Central memory CD4-positive, alpha-beta T cell (primary cell): ENCODE results near the gene SNX22.
"Not testable (repeated sequence)": the region's sequence is repeated elsewhere in the genome, so short reads cannot be mapped to it uniquely, and the experiment has no call there.

Experiments used
- DNase-seq: peaks from one replicate; pipeline ENCODE4 v3.0.0; 2022
- total RNA-seq, 3 experiments: gene quantifications; one replicate each; lab custom pipeline; 2026; lab: John Stamatoyannopoulos, UW

The SNX22 gene
- 0.53 to 0.76 (median 0.58) reads per million in 3 experiments for total RNA-seq

GRCh38 chr15:64151727-64152506 is at the start of gene SNX22:
Gene SNX22, plus strand, starts transcription at chr15:64151731. Its CDS starts 45 bp downstream, at chr15:64151776.
- peak; percentile 17 for DNase-seq

GRCh38 chr15:64102497-64102896 is 49.0 kb upstream of the SNX22 start:
- DNase-seq, result no peak

GRCh38 chr15:64105113-64105704 is 46.3 kb upstream of the SNX22 start:
- no peak for DNase-seq

- DNase-seq, result no peak
Measured at GRCh38 chr15:64107337-64107736, 44.2 kb upstream of the SNX22 start.

GRCh38 chr15:64110108-64110701 is 41.3 kb upstream of the SNX22 start:
- DNase-seq, result not testable (repeated sequence)

DNA sequence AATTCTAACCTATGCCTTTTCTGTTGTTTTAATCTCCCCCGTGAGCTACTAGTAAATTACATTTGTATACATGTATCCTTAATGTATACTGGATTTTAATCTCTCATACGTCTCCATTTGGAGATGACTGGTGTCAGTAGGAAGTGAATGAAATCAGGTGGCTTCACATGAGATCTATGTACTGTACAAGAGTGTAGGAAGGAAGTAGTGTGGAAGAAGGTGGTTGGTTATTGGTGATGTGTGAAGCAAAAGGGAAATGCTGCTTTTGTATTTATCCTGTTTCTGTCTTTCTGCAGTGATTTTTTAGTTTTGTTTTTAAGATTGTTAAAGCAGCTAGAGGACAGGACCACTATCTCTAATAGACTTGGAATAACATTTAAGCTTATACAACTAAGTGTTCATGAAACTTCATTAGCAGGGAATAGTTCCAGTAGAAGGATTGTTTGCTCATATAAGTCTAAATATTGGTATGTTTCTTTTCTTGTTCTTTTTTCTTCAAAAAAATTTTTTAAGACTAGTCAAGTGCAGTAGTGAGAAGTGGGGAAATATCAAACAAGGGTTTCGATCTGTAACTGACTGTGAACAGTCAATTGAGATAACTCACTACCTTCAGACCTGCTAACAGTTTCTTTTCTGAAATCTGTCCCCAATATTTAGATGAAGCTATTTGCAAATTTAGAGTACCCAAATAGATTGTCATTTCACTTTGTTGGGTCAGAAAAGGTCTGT is 40.4 kb upstream of the SNX22 start:
- no peak for DNase-seq

DNA sequence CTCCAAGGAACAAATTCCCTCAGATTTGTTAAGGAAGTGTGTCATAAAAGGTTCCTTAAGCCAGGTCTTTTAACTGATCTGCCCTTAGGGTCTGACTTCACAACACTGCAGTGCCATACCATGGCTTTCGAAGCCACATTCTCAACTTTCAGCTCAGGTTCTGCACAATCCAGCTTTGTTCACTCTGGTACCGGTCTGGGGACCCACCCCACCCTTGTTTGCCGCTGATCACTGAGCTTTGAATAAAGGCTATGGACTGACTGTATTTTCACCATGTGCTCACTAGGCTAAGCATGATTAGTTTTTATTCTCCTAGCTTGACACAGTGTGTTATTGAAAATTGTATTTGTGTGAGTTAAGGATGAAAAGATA is 39.9 kb upstream of the SNX22 start:
- no peak for DNase-seq

DNA sequence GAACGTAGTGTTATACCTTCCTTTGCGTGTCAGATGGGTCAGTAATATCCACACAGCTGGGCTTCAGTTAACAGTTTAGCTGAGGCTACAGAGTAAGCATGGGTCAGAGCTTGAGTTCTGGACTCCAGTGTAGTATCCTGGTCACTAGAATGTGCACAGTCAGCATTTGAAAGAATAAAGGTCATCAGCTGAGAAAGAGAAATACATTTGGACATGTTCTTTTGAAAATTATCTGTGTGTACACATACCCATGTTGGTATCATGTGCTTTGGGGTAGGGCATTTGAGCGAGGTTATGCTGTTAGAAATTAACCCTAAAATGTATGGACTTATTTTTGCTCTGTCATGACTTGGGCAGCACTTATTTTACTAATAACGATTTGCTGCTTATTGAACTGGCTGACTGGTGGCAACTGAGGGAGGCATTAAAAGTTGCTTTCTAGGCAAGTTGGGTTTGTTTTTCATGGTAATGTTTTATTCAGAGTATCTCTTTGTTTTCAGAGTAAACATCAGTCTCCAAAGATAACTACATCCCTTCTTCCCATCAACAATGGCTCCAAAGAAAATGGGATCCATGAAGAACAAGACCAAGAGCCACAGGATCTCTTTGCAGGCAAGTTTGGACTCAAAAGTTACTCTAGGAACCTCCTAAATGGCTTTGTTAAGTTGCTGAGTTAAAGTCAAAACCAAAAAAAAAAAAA is 39.3 kb upstream of the SNX22 start:
- no peak for DNase-seq

DNA sequence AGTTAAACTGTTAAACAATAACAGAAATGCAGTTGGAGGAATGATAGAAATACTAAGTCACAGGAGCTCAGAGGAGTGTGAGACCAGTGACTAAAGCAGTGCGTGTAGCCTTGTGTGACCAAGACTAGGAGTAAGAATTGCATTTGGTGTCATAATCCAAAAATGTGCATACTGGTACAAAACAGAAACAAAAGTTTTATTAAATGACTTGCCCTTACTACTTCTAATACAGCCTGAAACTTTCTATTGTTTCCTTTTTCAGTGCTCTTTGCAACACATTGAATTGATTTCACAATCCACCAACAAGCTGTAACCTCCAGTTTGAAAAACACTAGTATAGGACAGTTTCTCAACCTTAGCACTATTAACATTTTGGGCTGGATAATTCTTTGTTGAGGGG is 38.6 kb upstream of the SNX22 start:
- no peak for DNase-seq

GRCh38 chr15:64117759-64118487 is 33.6 kb upstream of the SNX22 start:
- DNase-seq, result no peak

DNA sequence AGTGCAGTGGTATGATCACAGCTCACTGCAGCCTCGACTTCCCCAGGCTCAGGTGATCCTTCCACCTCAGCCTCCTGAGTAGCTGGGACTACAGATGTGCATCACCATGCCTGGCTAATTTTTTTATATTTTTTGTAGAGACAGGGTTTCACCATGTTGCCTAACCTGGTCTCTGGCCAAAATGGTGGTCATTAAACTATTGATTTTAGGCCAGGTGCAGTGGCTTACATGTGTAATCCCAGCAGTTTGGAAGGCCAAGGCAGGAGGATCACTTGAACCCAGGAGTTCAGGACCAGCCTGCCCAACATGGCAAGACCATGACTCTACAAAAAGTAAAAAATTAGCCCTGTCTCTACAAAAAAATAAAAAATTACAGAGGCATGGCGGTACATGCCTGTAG is 31.2 kb upstream of the SNX22 start:
- DNase-seq, result not testable (repeated sequence)

GRCh38 chr15:64121614-64122013 is 29.9 kb upstream of the SNX22 start:
- no peak for DNase-seq

GRCh38 chr15:64122444-64122843 is 29.1 kb upstream of the SNX22 start:
- no peak for DNase-seq

DNA sequence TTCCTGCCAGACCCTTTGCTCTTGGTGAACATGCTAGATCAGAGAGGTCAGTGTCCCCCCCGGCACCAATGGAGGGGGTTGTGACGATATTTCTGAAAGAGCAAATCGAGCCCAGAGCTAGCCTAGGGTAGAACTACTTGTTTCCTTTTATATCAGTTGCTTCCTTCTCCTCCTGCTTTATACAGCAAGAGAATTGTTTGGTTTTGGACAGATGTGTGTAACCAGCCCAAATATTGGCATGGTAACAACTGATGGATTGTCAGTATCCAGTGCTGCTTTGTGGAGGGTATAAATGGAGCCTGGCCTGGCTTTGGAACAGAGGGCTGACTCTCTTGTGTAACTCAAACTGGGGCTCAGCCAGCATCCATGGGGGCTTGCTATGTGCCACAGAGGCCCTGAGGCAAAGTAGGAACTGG is 28.6 kb upstream of the SNX22 start:
- DNase-seq, result no peak

- DNase-seq, result no peak
Measured at GRCh38 chr15:64125978-64126377, 25.6 kb upstream of the SNX22 start.

- DNase-seq, result no peak
Measured at GRCh38 chr15:64127521-64128270, 23.8 kb upstream of the SNX22 start.

GRCh38 chr15:64130159-64130558 is 21.4 kb upstream of the SNX22 start:
- no peak for DNase-seq

GRCh38 chr15:64131547-64131946 is 20.0 kb upstream of the SNX22 start:
- DNase-seq, result no peak

GRCh38 chr15:64132217-64132616 is 19.3 kb upstream of the SNX22 start:
- DNase-seq, result no peak

DNA sequence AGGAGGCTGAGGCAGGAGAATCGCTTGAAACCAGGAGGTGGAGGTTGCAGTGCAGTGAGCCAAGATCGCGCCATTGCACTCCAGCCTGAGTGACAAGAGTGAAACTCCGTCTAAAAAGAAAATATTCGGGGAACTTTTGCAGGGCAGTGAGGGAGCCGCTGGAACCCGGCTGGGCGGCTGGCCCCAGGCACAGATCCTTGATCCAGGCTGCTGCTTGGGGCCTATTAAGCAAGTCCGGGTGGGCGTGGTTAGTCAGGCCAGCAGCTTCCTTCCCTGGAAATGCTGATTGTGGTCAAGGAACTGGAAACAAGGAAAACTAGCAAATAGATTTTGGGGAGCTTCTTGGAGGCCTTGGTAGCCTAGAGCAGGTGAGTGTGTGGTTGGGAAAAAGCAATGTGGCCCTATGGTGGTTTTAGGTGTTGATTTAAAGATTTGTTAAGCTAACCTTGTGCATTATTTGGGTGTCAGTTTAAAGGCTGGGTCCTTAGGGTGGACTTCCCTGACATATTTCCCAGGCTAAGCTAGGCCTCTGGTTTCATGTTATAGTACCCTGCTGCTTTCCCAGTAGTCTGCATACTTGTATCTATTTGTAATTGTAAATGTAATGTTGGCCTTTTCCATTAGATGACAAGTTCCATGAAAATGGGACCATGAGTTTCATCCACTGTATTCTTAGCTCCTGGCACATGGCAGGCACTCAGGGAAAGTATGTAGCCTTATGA is 17.7 kb upstream of the SNX22 start:
- DNase-seq, result no peak
